Activated CD8-positive, alpha-beta memory T cell treated with anti-CD3 and anti-CD28 coated beads for 36 hours (primary cell): Measurements from ENCODE around the gene TNFRSF14. TPM values are rescaled to one million over a fixed set of nuclear protein-coding genes. Genes with fewer than 3 reads are reported as not detected.

ENCODE experiments used
- CTCF ChIA-PET: fragments of 350-600 bp; sonication (Branson Sonifier 250); formaldehyde crosslinking; loops from one replicate; lab custom pipeline; 2021; ENCODE audit warnings: antibody characterized with exemption; lab: Charles Lee
- POLR2A ChIA-PET: fragments of 350-600 bp; sonication (Branson Sonifier 250); formaldehyde crosslinking; loops from one replicate; lab custom pipeline; 2021; ENCODE audit warnings: antibody characterized with exemption; lab: Charles Lee
- total RNA-seq, 2 experiments: library from RNA; stranded (reverse); gene quantifications; one replicate each; pipeline ENCODE4 v1.2.3, GENCODE V29; 2021

TNFRSF14 gene
- total RNA-seq, 2 experiments from 2014 or later, result 141 to 153 TPM

DNA sequence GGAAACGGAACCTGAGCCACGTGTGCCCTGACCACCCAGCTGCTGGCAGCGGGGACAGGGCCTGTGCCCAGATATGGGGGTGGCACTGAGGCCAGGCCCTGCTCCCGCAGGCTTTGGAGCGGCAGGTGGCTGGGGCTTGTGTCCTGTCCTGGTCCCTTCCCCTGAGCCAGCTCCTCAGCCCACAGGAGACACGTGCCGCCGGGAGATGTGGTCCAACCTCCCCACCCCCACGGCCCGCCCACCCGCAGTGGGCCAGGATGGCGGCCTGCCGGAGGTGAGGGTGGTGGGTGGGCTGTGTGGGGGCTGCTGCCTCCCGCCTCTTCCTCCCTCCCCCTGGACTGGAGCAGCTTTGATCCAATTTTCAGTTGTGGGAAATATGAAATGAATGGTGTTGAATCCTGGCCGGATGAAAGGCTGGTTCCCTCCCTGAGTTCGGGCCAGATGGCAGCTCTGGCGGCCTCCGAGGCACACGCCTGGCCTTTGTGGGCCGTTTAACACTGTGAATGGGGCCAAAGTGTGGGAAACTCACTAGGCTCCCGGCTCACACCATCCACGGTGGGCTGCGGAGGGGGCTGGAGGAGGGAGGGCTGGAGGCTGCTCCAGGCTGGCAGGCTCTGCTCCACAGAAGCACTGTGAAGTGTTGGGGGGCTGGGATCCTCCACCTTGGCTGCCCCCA lies 23.5 kb upstream of the TNFRSF14 start:
- CTCF ChIA-PET, result interaction anchor here (1.7 kb wide), 1 partner anchor 9 kb away, joined by 4 read pairs; no protein-coding TSS in a partner anchor
- POLR2A ChIA-PET, result no interaction called here

DNA sequence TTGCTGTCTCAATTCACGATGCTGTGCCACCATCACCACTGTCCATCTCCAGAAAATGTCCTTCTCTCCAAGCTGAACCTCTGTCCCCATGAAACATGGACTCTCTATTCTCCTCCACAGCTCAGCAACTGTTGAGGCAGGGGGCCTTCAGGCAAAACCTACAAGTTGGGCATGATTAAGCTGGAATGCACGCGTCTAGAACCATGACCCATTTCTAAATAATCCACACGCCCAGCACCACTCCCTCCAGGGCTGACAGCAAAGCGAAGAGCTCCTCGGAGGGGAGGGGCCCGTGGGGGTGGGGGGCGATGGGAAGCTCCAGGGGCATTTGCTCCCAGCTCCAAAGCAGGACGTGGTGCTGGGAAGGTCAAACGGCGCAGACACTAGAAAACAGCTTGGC lies 22.8 kb upstream of the TNFRSF14 start:
- ChIA-PET POLR2A (interaction anchor here (0.5 kb wide), 1 partner anchor 15 kb away, joined by 3 read pairs; no protein-coding TSS in a partner anchor), CTCF (no interaction called here)

- POLR2A ChIA-PET, result interaction anchor here (0.8 kb wide), 1 partner anchor 10 kb away, joined by 3 read pairs; no protein-coding TSS in a partner anchor
- CTCF ChIA-PET, result interaction anchor here (1.3 to 1.7 kb wide), 2 partner anchors 11 to 13 kb away, joined by 3 to 8 read pairs; no protein-coding TSS in a partner anchor
These were observed 21.9 kb upstream of the TNFRSF14 start for GRCh38 chr1:2534315-2534686.

- POLR2A ChIA-PET, result interaction anchor here (0.8 kb wide), 1 partner anchor 11 kb away, joined by 3 read pairs; no protein-coding TSS in a partner anchor
- CTCF ChIA-PET, result interaction anchor here (1.1 to 1.7 kb wide), 3 partner anchors 11 to 14 kb away, joined by 3 to 8 read pairs (median 3); no protein-coding TSS in a partner anchor
These were observed 21.3 kb upstream of the TNFRSF14 start for GRCh38 chr1:2534687-2535441.

DNA sequence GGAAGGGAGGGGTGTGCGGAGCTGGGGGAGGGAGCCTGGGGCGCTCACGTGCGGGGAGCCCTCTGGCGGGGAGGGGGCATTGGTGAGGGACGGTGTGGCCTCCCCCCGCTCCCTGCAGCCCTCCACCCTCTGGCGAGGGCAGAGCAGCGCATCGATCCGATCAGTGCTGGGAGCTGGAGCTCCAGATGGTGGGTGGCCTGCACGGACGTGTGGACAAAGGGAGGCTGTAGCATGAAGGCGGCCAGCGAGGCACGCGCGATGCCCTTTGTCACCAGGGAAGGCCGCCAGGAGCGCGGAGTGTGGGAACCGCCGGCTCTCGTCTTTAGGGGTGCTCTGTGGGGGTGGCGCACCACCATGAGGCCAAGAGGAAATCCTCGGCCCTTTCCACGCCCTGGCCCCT lies 20.7 kb upstream of the TNFRSF14 start:
- POLR2A ChIA-PET, result no interaction called here
- CTCF ChIA-PET, result interaction anchor here (1.1 to 1.7 kb wide), 3 partner anchors 10 to 13 kb away, joined by 3 to 8 read pairs (median 3); no protein-coding TSS in a partner anchor

DNA sequence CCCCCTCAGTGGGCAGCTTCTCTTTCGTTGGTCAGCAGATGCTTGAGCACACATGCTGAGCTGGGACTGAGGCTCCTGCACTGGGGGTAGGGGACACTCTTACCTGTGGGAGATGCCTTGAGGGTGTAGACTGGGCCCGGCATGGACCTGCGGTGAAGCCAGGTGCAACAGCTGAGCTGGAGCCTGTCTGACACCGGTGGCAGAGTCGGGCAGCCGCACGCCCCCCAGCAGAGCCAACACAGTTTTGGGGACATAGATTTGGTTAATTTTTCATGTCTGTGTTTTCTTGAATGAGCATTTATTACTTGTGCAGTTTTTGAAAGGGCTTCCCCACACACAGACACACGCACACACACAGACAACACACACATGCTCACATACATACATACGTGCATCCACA lies 20.2 kb upstream of the TNFRSF14 start:
- ChIA-PET POLR2A (no interaction called here), CTCF (interaction anchor here (1.7 kb wide), 1 partner anchor 11 kb away, joined by 8 read pairs; no protein-coding TSS in a partner anchor)

- ChIA-PET CTCF (no interaction called here), POLR2A (no interaction called here)
These were observed 18.4 kb upstream of the TNFRSF14 start for GRCh38 chr1:2537784-2538115.

GRCh38 chr1:2538376-2538775 lies 17.8 kb upstream of the TNFRSF14 start:
- ChIA-PET CTCF (interaction anchor here (1.6 kb wide), 1 partner anchor 18 kb away, joined by 4 read pairs; the partner anchor contains the start of gene TNFRSF14), POLR2A (no interaction called here)

DNA sequence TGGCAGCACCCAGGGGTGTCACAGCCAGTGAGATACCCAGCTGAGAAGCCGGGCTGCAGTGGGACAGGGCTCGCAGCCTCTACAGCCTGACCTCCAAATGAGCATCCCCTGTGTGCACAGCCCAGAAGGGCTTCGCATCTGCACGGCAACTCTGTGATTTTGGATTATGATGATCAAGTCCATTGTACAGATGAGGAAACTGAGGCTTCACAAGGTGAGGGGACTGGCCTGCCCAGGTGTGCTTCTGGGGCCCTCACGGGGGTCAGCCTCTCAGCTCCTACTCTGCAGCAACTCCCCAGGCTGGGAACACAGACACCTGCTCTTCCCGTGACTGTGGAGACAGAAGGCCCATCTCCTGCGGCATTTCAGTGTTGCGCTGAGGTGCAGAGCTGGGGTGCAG lies 17.3 kb upstream of the TNFRSF14 start:
- ChIA-PET CTCF (interaction anchor here (1.4 to 1.6 kb wide), 2 partner anchors 10 to 17 kb away, joined by 4 to 5 read pairs; partner anchors contain the start of gene TNFRSF14), POLR2A (no interaction called here)

DNA sequence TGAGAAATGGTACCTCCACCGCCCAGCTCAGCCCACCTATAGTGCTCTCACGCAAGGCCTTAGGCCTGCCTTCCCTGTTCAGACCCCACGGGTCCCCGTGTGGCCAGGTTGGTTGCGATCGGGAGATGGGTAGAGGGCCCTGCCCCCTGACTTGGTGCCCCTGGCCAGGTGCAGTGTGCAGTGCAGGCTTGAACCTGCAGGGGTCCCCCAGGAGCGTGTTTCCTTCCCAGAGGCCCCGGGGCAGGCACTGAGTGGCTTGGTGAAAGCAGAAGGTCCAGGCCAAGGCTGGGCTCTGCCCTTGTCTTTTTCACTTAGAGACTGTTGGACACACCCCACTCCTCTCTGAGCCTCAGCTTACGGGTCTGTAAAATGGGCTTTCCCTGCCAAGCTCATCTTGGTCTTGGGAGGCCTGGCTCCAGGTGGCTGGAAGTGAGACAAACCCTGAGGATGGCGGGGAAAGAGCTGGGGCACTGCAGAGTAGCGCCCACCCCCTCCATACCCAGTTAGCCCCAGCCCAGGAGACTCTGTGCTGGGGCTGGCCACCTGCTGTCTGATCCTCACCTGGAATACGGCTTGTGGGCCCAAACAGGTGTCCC lies 16.8 kb upstream of the TNFRSF14 start:
- POLR2A ChIA-PET, result no interaction called here
- CTCF ChIA-PET, result interaction anchor here (1.4 to 1.6 kb wide), 2 partner anchors 10 to 17 kb away, joined by 4 to 5 read pairs; partner anchors contain the start of gene TNFRSF14

GRCh38 chr1:2540816-2541492 lies 15.2 kb upstream of the TNFRSF14 start:
- CTCF ChIA-PET, result interaction anchor here (1.2 to 2.1 kb wide), 2 partner anchors 9 to 125 kb away, joined by 4 to 5 read pairs; no protein-coding TSS in a partner anchor
- POLR2A ChIA-PET, result no interaction called here

- CTCF ChIA-PET, result interaction anchor here (1.2 to 2.1 kb wide), 2 partner anchors 10 to 126 kb away, joined by 4 to 5 read pairs; no protein-coding TSS in a partner anchor
- POLR2A ChIA-PET, result no interaction called here
These were observed 14.4 kb upstream of the TNFRSF14 start for GRCh38 chr1:2541619-2542245.

GRCh38 chr1:2542246-2542915 lies 13.8 kb upstream of the TNFRSF14 start:
- CTCF ChIA-PET, result interaction anchor here (1.2 to 1.4 kb wide), 2 partner anchors 15 to 19 kb away, joined by 3 read pairs; partner anchors contain the start of gene PANK4

GRCh38 chr1:2543543-2544092 lies 12.6 kb upstream of the TNFRSF14 start:
- ChIA-PET POLR2A (interaction anchor here (0.7 kb wide), 1 partner anchor 13 kb away, joined by 4 read pairs; no protein-coding TSS in a partner anchor), CTCF (interaction anchor here (0.6 to 1.4 kb wide), 4 partner anchors 15 to 326 kb away, joined by 3 read pairs; partner anchors contain the start of gene PANK4)

More at GRCh38 chr1:2542246-2542915, 13.8 kb upstream of the TNFRSF14 start:
- POLR2A ChIA-PET, result no interaction called here

GRCh38 chr1:2544093-2544874 lies 11.9 kb upstream of the TNFRSF14 start:
- CTCF ChIA-PET, result interaction anchor here (1.0 kb wide), 1 partner anchor 15 kb away, joined by 3 read pairs; no protein-coding TSS in a partner anchor

More at GRCh38 chr1:2544093-2544874, 11.9 kb upstream of the TNFRSF14 start:
- POLR2A ChIA-PET, result interaction anchor here (0.7 to 4.0 kb wide), 2 partner anchors 12 to 13 kb away, joined by 4 to 32 read pairs; partner anchors contain the start of gene TNFRSF14
